OCI-LY7 (cell line): ENCODE measurements around the gene IPCEF1. TPM values are rescaled to one million over a fixed set of nuclear protein-coding genes. Genes with fewer than 3 reads are reported as not detected.

Experiments
- BruUV-seq: library from RNA; stranded (reverse); fragments of 400-500 nt; replicated peaks from 2 replicates; lab custom pipeline; 2021; lab: Mats Ljungman, UMichigan
- CTCF ChIA-PET: fragments of 300-600 bp; sonication (Branson Sonifier 250); formaldehyde crosslinking; loops from one replicate; lab custom pipeline; 2022; ENCODE audit warnings: antibody characterized with exemption; ENCODE audit not compliant: unreplicated experiment; lab: Charles Lee
- POLR2A ChIA-PET: fragments of 300-600 bp; sonication (Branson Sonifier 250); formaldehyde crosslinking; loops from one replicate; lab custom pipeline; 2022; ENCODE audit warnings: antibody characterized with exemption; lab: Charles Lee
- DNase-seq: peaks from one replicate; pipeline ENCODE4 v3.0.0-alpha.2; 2015; ENCODE audit warnings: low spot score
- H2AFZ ChIP-seq: fragments of 200-600 bp; sonication (generic), shearing (Covaris generic); 2 replicates; pipeline ENCODE4 v1.6.1; 2014; ENCODE audit warnings: mild to moderate bottlenecking, antibody characterized with exemption, low read length, moderate library complexity
- H3K27ac ChIP-seq: fragments of 200-600 bp; sonication (generic); 2 replicates; pipeline ENCODE4 v1.5.1; 2014; ENCODE audit warnings: mixed run types, low read depth, mild to moderate bottlenecking, moderate library complexity, low read length, inconsistent platforms; ENCODE audit not compliant: poor library complexity, severe bottlenecking
- H3K36me3 ChIP-seq: fragments of 200-600 bp; sonication (generic); 2 replicates; pipeline ENCODE4 v1.6.1; 2014; ENCODE audit warnings: mild to moderate bottlenecking, antibody characterized with exemption, low read length, moderate library complexity, mixed read lengths; ENCODE audit not compliant: insufficient read depth
- H3K4me1 ChIP-seq: fragments of 200-600 bp; sonication (generic); 2 replicates; pipeline ENCODE4 v1.5.1; 2014; ENCODE audit warnings: mild to moderate bottlenecking, low read length; ENCODE audit not compliant: insufficient read depth, poor library complexity, severe bottlenecking
- H3K4me2 ChIP-seq: fragments of 200-600 bp; sonication (generic); 2 replicates; pipeline ENCODE4 v1.6.1; 2014; ENCODE audit warnings: mild to moderate bottlenecking, low read length
- H3K4me3 ChIP-seq: fragments of 200-600 bp; sonication (generic); 2 replicates; pipeline ENCODE4 v1.5.1; 2014; ENCODE audit warnings: mild to moderate bottlenecking, low read depth, low read length; ENCODE audit not compliant: poor library complexity, severe bottlenecking
- H3K79me2 ChIP-seq: fragments of 200-600 bp; sonication (generic); 2 replicates; pipeline ENCODE4 v1.6.1; 2016; ENCODE audit warnings: low read depth, mild to moderate bottlenecking, low read length, moderate library complexity, mixed read lengths; ENCODE audit not compliant: insufficient read depth
- H3K9me2 ChIP-seq: fragments of 200-600 bp; sonication (generic); 2 replicates; pipeline ENCODE4 v1.6.1; 2016; ENCODE audit warnings: mild to moderate bottlenecking, low read length, mixed read lengths; ENCODE audit not compliant: insufficient read depth
- H3K9me3 ChIP-seq: fragments of 200-600 bp; sonication (generic); 2 replicates; pipeline ENCODE4 v1.6.1; 2014; ENCODE audit warnings: mild to moderate bottlenecking, mixed run types, low read length, mixed read lengths
- H4K20me1 ChIP-seq: fragments of 200-600 bp; sonication (generic); 2 replicates; pipeline ENCODE4 v1.6.1; 2014; ENCODE audit warnings: mild to moderate bottlenecking, antibody characterized with exemption, low read length, moderate library complexity, mixed read lengths; ENCODE audit not compliant: insufficient read depth
- CTCF ChIP-seq: fragments of 200-600 bp; sonication (generic); conservative IDR thresholded peaks from 2 replicates; pipeline ENCODE4 v1.5.1; 2014; ENCODE audit warnings: mild to moderate bottlenecking, antibody characterized with exemption, low read length, moderate library complexity, mixed read lengths
- EZH2phosphoT487 ChIP-seq: fragments of 200-600 bp; sonication (generic); IDR thresholded peaks from 2 replicates; pipeline ENCODE4 v1.6.1; 2018; ENCODE audit warnings: low read depth, borderline replicate concordance, mild to moderate bottlenecking, mixed run types, antibody characterized with exemption, low read length, moderate library complexity, mixed read lengths
- intact Hi-C: fragments of 100-400 bp; cut with micrococcal nuclease; formaldehyde crosslinking; loops from one replicate; pipeline ENCODE4 v1.10.0; 2022; ENCODE audit not compliant: unreplicated experiment
- total RNA-seq, 2 experiments: library from RNA; depleted of rRNA in 1 of 2; stranded (reverse); fragments of >200 nt in 1 of 2; shearing (Covaris generic) in 1 of 2; gene quantifications; 2 replicates each; pipeline ENCODE4 v1.2.3, GENCODE V29; 2014 to 2022

IPCEF1 gene
- total RNA-seq, 2 experiments from 2014 or later, result not detected

GRCh38 chr6:154316131-154316530 lies 40.5 kb downstream of the IPCEF1 start:
- POLR2A ChIA-PET, result no interaction called here
- Histone ChIP-seq H3K9me2 (no peaks in the 10 kb centered on the region), H3K27ac (no peak overlapping the region), H3K4me3 (no peak overlapping the region), H2AFZ (no peak overlapping the region), H3K4me1 (no peaks in the 10 kb centered on the region), H3K9me3 (no peaks in the 10 kb centered on the region), H3K79me2 (no peaks in the 10 kb centered on the region), H3K36me3 (no peaks in the 10 kb centered on the region), H4K20me1 (no peaks in the 10 kb centered on the region), H3K4me2 (no peak overlapping the region)
- no TSS peak for BruUV-seq
- CTCF ChIA-PET, result no interaction called here
- intact Hi-C loops, result no loop called here
- DNase-seq, result no peak
- TF ChIP-seq EZH2phosphoT487, result no peak

GRCh38 chr6:154314084-154314483 lies 42.5 kb downstream of the IPCEF1 start:
- no peak for TF ChIP-seq CTCF
- no peak for TF ChIP-seq EZH2phosphoT487
- CTCF ChIA-PET, result no interaction called here
- intact Hi-C loops, result no loop called here
- H3K4me2 ChIP-seq, result no peak overlapping the region
- H3K27ac ChIP-seq, result no peak overlapping the region
- no peak overlapping the region for H3K4me3 ChIP-seq
- no peak for DNase-seq
- POLR2A ChIA-PET, result interaction anchor here (1.0 kb wide), 1 partner anchor 11 kb away, joined by 3 read pairs; no protein-coding TSS in a partner anchor
- H2AFZ ChIP-seq, result no peak overlapping the region
- H3K36me3 ChIP-seq, result no peaks in the 10 kb centered on the region
- H3K79me2 ChIP-seq, result no peaks in the 10 kb centered on the region
- H4K20me1 ChIP-seq, result no peaks in the 10 kb centered on the region
- no TSS peak for BruUV-seq
- no peaks in the 10 kb centered on the region for H3K9me2 ChIP-seq
- H3K4me1 ChIP-seq, result no peaks in the 10 kb centered on the region
- H3K9me3 ChIP-seq, result no peaks in the 10 kb centered on the region

GRCh38 chr6:154308986-154309385 lies 47.6 kb downstream of the IPCEF1 start:
- Histone ChIP-seq H3K36me3 (no peaks in the 10 kb centered on the region), H3K9me2 (no peaks in the 10 kb centered on the region), H3K9me3 (no peaks in the 10 kb centered on the region), H3K27ac (no peak overlapping the region), H3K79me2 (no peaks in the 10 kb centered on the region), H3K4me3 (no peak overlapping the region), H3K4me1 (peaks cover 9% of the 10 kb centered on the region), H2AFZ (no peak overlapping the region), H4K20me1 (no peaks in the 10 kb centered on the region), H3K4me2 (no peak overlapping the region)
- DNase-seq, result no peak
- ChIA-PET CTCF (no interaction called here), POLR2A (interaction anchor here (0.6 kb wide), 1 partner anchor 132 kb away, joined by 6 read pairs; no protein-coding TSS in a partner anchor)
- intact Hi-C loops, result no loop called here
- no TSS peak for BruUV-seq
- no peak for TF ChIP-seq EZH2phosphoT487
- TF ChIP-seq CTCF, result no peak
